GM23338 (cell line): ENCODE results near the gene LAGE3. TPM values are rescaled to one million over a fixed set of nuclear protein-coding genes. Genes with fewer than 3 reads are reported as not detected.

Source experiments
- ATAC-seq: fragments of 200-7000 bp; cut with Tn5 transposase; 3 replicates; pipeline ENCODE4 v1.9.1; 2020
- DNase-seq: peaks from one replicate; pipeline ENCODE4 v3.0.0-alpha.2; 2015; ENCODE audit warnings: low spot score
- H2AFZ ChIP-seq: fragments of 200-600 bp; sonication (generic); 2 replicates; pipeline ENCODE4 v1.8.0; 2016; ENCODE audit warnings: antibody characterized with exemption, mild to moderate bottlenecking, moderate library complexity
- H3F3A ChIP-seq: fragments of 200-600 bp; sonication (generic); replicated peaks from 2 replicates; pipeline ENCODE4 v1.8.0; 2017; ENCODE audit warnings: antibody characterized with exemption, mixed run types, low read depth
- H3K27ac ChIP-seq: fragments of 200-600 bp; sonication (generic); 2 replicates; pipeline ENCODE4 v1.6.1; 2016; ENCODE audit warnings: low read depth
- H3K27me3 ChIP-seq: fragments of 200-600 bp; sonication (generic); 2 replicates; pipeline ENCODE4 v1.8.0; 2016; ENCODE audit warnings: mild to moderate bottlenecking, mixed run types, moderate library complexity; ENCODE audit not compliant: insufficient read depth
- H3K36me3 ChIP-seq: fragments of 200-600 bp; sonication (generic); 2 replicates; pipeline ENCODE4 v1.8.0; 2016; ENCODE audit warnings: mild to moderate bottlenecking; ENCODE audit not compliant: insufficient read depth
- H3K4me1 ChIP-seq: fragments of 200-600 bp; sonication (generic); 2 replicates; pipeline ENCODE4 v1.8.0; 2016; ENCODE audit warnings: mild to moderate bottlenecking, moderate library complexity; ENCODE audit not compliant: insufficient read depth
- H3K4me2 ChIP-seq: fragments of 200-600 bp; sonication (generic); 2 replicates; pipeline ENCODE4 v1.7.1; 2017; ENCODE audit warnings: mixed run types
- H3K4me3 ChIP-seq: fragments of 200-600 bp; sonication (generic); 2 replicates; pipeline ENCODE4 v1.6.1; 2016; ENCODE audit warnings: mixed run types
- H3K79me2 ChIP-seq: fragments of 200-600 bp; sonication (generic); replicated peaks from 2 replicates; pipeline ENCODE4 v1.8.0; 2017; ENCODE audit warnings: mild to moderate bottlenecking; ENCODE audit not compliant: insufficient read depth
- H3K9me2 ChIP-seq: fragments of 200-600 bp; sonication (generic); 2 replicates; pipeline ENCODE4 v1.8.0; 2017; ENCODE audit not compliant: insufficient read depth
- H4K20me1 ChIP-seq: fragments of 200-600 bp; sonication (generic); replicated peaks from 2 replicates; pipeline ENCODE4 v1.8.0; 2017; ENCODE audit warnings: mild to moderate bottlenecking; ENCODE audit not compliant: insufficient read depth
- H3K27ac Mint-ChIP-seq: 2 replicates; pipeline ENCODE4 v1.8.0; 2020; ENCODE audit warnings: inconsistent platforms, mild to moderate bottlenecking, moderate library complexity, mixed read lengths
- H3K27me3 Mint-ChIP-seq: 3 replicates; pipeline ENCODE4 v1.8.0; 2022; ENCODE audit warnings: low read depth, mild to moderate bottlenecking, moderate library complexity, mixed read lengths, inconsistent platforms; ENCODE audit not compliant: insufficient read depth, poor library complexity
- H3K36me3 Mint-ChIP-seq: 3 replicates; pipeline ENCODE4 v1.8.0; 2021; ENCODE audit warnings: low read depth, mild to moderate bottlenecking, inconsistent platforms, moderate library complexity, mixed read lengths
- H3K4me1 Mint-ChIP-seq: 3 replicates; pipeline ENCODE4 v1.8.0; 2020; ENCODE audit warnings: mild to moderate bottlenecking, inconsistent platforms, mixed read lengths
- H3K4me3 Mint-ChIP-seq: 3 replicates; pipeline ENCODE4 v1.8.0; 2021; ENCODE audit warnings: moderate library complexity, mild to moderate bottlenecking, inconsistent platforms, mixed read lengths
- H3K9me3 Mint-ChIP-seq: 3 replicates; pipeline ENCODE4 v1.8.0; 2020; ENCODE audit warnings: moderate library complexity, mild to moderate bottlenecking, inconsistent platforms, mixed read lengths
- CREB1 ChIP-seq: fragments of 250-450 bp; sonication (Bioruptor Pico); IDR thresholded peaks from 2 replicates; pipeline ENCODE4 v1.5.0; 2020; ENCODE audit warnings: low read depth, mild to moderate bottlenecking, moderate library complexity
- EZH2 ChIP-seq: fragments of 200-600 bp; sonication (generic); IDR thresholded peaks from one replicate; pipeline ENCODE4 v1.8.0; 2017; ENCODE audit warnings: antibody characterized with exemption, mild to moderate bottlenecking, low read depth; ENCODE audit not compliant: unreplicated experiment
- JUNB ChIP-seq: IDR thresholded peaks from one replicate; pipeline ENCODE4 v1.6.1; 2016; ENCODE audit warnings: antibody characterized with exemption; ENCODE audit not compliant: unreplicated experiment
- NANOG ChIP-seq: IDR thresholded peaks from 2 replicates; pipeline ENCODE4 v1.6.1; 2016; ENCODE audit warnings: antibody characterized with exemption, borderline replicate concordance
- POLR2AphosphoS5 ChIP-seq: IDR thresholded peaks from 2 replicates; pipeline ENCODE4 v1.6.1; 2016; ENCODE audit warnings: antibody characterized with exemption, low read depth
- STAT1 ChIP-seq: IDR thresholded peaks from one replicate; pipeline ENCODE4 v1.6.1; 2016; ENCODE audit warnings: antibody characterized with exemption; ENCODE audit not compliant: unreplicated experiment
- ZNF114 ChIP-seq: fragments of 250-450 bp; sonication (Bioruptor Pico); IDR thresholded peaks from 2 replicates; pipeline ENCODE4 v1.5.0; 2020; ENCODE audit warnings: mild to moderate bottlenecking, moderate library complexity
- polyA plus RNA-seq: library from polyadenylated mRNA; unstranded; fragments of >200 nt; fragmentation: Nextera tagmentation; extraction: Ambion mirVana; gene quantifications from 2 replicates; pipeline ENCODE4 v1.2.1, GENCODE V29; 2016
- total RNA-seq: library from RNA; depleted of rRNA; stranded (reverse); fragments of >200 nt; shearing (Covaris generic); gene quantifications from 2 replicates; pipeline ENCODE4 v1.2.3, GENCODE V29; 2014
- TF ChIP-seq, protein P1 (sequence below), 2 experiments: fragments of 200-600 bp in 1 of 2; sonication (generic) in 1 of 2; conservative IDR thresholded peaks; 2 replicates each; pipeline versions ENCODE4 v1.5.1 to v1.6.1; 2016 to 2017; ENCODE audit warnings: antibody characterized with exemption in 2 of 2, low read depth in 2 of 2, mild to moderate bottlenecking in 2 of 2, moderate library complexity in 1 of 2

Gene LAGE3
- total and polyA plus RNA-seq, 2 experiments from 2014 or later, result 71.0 to 84.5 TPM

DNA sequence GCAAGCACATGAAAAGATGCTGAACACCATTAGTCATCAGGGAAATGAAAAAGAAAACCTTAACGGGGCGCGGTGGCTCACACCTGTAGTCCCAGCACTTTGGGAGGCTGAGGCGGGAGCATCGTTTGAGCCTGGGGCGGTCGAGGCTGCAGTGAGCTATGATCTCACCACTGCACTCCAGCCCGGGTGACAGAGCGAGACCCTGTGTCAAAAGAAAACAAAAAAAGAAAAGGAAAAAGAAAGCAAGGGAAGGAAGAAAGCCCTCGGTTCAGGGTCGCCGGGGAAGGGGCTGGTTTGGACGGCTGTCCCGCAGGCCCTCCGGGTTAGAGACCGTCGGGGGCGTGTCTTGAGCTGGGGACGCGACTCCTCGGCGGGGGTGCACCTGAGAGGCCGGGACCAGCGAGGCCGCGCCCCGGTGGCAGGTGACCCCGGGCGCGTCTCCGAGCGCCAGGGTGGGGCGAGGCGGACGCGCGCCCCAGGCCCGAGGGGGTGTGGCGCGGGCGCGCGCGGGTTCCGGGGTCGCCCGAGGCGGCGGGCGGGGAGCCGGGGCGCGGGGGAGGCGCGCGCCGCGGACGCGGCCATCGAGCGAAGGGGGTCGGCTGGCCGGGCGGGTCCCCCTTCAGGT is 21.5 kb downstream of the LAGE3 start:
- Mint-ChIP-seq H3K27me3 (peaks cover 6% of the 10 kb centered on the region), H3K4me3 (peak overlapping the region; percentile 82), H3K9me3 (no peaks in the 10 kb centered on the region), H3K36me3 (peaks cover 8% of the 10 kb centered on the region; the same call in 2 of the 3 replicates), H3K27ac (no peak overlapping the region; the same call in 1 of the 2 replicates), H3K4me1 (no peaks in the 10 kb centered on the region; the same call in 2 of the 3 replicates)
- H3K4me3 ChIP-seq, result peak overlapping the region; percentile 34
- no peaks in the 10 kb centered on the region for H3K36me3 ChIP-seq
- TF ChIP-seq STAT1 (no peak), JUNB (no peak), NANOG (no peak), ZNF114 (CRISPR knock-in tag) (no peak), EZH2 (no peak), CREB1 (CRISPR knock-in tag) (no peak)
- H3K4me1 ChIP-seq, result no peaks in the 10 kb centered on the region
- no peaks in the 10 kb centered on the region for H3F3A ChIP-seq
- H3K9me2 ChIP-seq, result no peaks in the 10 kb centered on the region
- H2AFZ ChIP-seq, result no peak overlapping the region
- peak; percentile 80 for DNase-seq
- H3K79me2 ChIP-seq, result no peaks in the 10 kb centered on the region
- ATAC-seq, result peak; percentile 63
- H4K20me1 ChIP-seq, result no peaks in the 10 kb centered on the region
- no peaks in the 10 kb centered on the region; the same call in 1 of the 2 replicates for H3K27me3 ChIP-seq
- no peak overlapping the region for H3K27ac ChIP-seq
- peak overlapping the region; percentile 43 for H3K4me2 ChIP-seq

DNA sequence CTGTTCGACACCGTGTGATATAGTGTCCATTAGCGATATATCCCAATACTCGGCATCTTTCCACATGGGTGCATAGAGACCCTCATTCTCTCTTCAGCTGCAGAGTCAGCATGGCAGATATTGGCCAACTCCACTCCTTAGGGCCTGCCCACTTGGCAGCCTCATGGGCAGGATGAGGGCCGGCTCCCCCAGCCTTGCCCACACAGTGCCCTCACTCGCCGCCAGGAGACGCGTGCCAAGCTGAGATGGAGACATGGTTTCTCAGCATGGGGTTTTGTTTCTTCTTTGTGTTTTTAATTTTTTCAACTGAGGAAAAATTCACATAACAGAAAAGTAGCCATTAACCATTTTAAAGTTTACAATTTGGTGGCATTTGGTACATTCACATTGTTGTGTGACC is 26.3 kb downstream of the LAGE3 start:
- no peak overlapping the region for H3K27ac Mint-ChIP-seq

More for the DNA sequence above, 26.3 kb downstream of the LAGE3 start:
- Histone ChIP-seq H3K27me3 (no peaks in the 10 kb centered on the region; the same call in 1 of the 2 replicates), H3K27ac (no peak overlapping the region), H3K36me3 (no peaks in the 10 kb centered on the region), H2AFZ (no peak overlapping the region), H3K9me2 (no peaks in the 10 kb centered on the region), H3K4me2 (no peak overlapping the region), H3F3A (no peaks in the 10 kb centered on the region), H3K79me2 (no peaks in the 10 kb centered on the region), H3K4me1 (no peaks in the 10 kb centered on the region), H3K4me3 (no peak overlapping the region), H4K20me1 (no peaks in the 10 kb centered on the region)
- Mint-ChIP-seq H3K36me3 (peaks cover 6% of the 10 kb centered on the region; the same call in 2 of the 3 replicates), H3K9me3 (no peaks in the 10 kb centered on the region), H3K4me3 (no peak overlapping the region), H3K4me1 (no peaks in the 10 kb centered on the region; the same call in 2 of the 3 replicates), H3K27me3 (peaks cover 6% of the 10 kb centered on the region)
- DNase-seq (no peak), ATAC-seq (no peak)
- TF ChIP-seq, protein P1, sequence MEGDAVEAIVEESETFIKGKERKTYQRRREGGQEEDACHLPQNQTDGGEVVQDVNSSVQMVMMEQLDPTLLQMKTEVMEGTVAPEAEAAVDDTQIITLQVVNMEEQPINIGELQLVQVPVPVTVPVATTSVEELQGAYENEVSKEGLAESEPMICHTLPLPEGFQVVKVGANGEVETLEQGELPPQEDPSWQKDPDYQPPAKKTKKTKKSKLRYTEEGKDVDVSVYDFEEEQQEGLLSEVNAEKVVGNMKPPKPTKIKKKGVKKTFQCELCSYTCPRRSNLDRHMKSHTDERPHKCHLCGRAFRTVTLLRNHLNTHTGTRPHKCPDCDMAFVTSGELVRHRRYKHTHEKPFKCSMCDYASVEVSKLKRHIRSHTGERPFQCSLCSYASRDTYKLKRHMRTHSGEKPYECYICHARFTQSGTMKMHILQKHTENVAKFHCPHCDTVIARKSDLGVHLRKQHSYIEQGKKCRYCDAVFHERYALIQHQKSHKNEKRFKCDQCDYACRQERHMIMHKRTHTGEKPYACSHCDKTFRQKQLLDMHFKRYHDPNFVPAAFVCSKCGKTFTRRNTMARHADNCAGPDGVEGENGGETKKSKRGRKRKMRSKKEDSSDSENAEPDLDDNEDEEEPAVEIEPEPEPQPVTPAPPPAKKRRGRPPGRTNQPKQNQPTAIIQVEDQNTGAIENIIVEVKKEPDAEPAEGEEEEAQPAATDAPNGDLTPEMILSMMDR (conservative IDR thresholded peaks at IDR 0.05; ENCODE audit: low read depth in 2 of 2), result no peak
- TF ChIP-seq NANOG (no peak), CREB1 (CRISPR knock-in tag) (no peak), POLR2AphosphoS5 (no peak)
